ENCODE measurements around the gene GLI3. TPM values are rescaled to one million over a fixed set of nuclear protein-coding genes. Genes with fewer than 3 reads are reported as not detected.
A peak's percentile ranks its signal among the peaks of the same experiment; 100 is the strongest.

The GLI3 gene
- total and polyA plus RNA-seq, 2 of the 4 experiments (the other 2 are of a cell fraction) = 1.3 to 3.9 TPM

DNA sequence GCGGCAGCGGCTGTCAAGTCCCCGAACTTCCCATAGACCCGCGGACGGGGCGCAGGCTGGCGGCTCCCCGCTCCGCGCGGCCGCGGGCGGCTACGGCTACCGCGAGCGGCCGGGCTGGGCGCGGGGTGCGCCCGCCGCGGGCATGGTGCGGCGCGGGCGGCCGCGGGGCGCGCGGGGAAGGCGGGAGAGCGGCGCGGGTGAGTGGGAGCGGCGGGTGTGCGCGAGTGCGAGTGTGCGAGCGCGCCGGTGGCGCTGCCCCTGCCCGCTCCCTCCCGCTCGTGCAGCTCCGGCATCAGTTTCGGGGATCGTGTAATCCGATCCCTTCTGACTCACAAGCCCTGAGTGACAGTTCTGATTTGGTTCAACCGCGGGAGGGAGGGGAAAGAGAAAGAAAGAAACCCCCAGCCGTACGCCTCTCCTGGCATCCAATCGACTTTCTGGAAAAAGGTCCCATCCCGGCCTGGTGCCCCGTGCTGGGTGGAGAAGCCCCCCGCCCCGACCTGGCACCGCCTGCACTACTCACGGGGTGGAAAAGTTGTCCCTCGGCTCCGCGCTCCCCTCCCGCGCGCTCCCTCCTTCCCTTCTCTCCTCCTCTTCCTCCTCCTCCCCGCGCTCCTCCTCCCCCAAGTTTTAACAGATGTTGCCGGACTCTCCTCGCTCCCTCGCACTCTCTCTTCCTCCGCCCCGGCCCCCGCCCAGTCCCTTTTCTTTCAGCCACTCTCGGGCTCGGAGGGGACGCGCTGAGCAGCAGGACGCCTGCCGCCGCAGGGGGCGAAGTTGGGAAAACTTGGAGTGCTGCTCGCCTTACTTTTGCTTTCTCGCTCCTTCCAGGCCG, at the start of gene GLI3 (continued):
- TF ChIP-seq, protein P1, sequence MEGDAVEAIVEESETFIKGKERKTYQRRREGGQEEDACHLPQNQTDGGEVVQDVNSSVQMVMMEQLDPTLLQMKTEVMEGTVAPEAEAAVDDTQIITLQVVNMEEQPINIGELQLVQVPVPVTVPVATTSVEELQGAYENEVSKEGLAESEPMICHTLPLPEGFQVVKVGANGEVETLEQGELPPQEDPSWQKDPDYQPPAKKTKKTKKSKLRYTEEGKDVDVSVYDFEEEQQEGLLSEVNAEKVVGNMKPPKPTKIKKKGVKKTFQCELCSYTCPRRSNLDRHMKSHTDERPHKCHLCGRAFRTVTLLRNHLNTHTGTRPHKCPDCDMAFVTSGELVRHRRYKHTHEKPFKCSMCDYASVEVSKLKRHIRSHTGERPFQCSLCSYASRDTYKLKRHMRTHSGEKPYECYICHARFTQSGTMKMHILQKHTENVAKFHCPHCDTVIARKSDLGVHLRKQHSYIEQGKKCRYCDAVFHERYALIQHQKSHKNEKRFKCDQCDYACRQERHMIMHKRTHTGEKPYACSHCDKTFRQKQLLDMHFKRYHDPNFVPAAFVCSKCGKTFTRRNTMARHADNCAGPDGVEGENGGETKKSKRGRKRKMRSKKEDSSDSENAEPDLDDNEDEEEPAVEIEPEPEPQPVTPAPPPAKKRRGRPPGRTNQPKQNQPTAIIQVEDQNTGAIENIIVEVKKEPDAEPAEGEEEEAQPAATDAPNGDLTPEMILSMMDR (conservative IDR thresholded peaks at IDR 0.05; ENCODE audit: low read depth, low read length) = peak; percentile 36; the same call in 1 of the 2 replicates
- TF ChIP-seq NFE2L2 (IDR thresholded peaks at IDR 0.05; ENCODE audit: low read depth, low read length) = no peak

DNA sequence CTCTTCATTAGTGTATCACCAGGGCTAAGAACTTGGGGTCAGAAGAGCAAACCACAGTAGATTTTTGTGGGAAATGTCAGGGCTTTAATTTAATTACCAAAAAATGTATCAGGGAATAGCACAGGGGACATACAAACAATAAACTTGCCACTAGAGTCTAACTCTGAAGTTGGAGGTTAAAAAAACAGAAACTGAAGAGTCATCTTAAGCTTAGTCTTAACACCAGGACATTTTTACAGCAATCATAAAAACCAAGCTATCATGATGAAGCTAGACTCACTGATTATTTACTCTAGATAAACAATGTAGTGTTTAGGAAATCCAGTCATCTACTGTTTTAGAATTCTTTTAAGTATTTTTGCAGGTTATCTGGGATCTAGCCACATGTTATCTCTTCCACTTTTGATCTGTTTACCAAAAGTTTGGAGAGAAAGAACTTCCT, 48.4 kb upstream of the GLI3 start:
- BruUV-seq (replicated peaks) = no TSS peak
- no peak overlapping the region for H4K91ac ChIP-seq (ENCODE audit: insufficient read depth, low read depth, low read length)
- H2BK120ac ChIP-seq (ENCODE audit: low read depth, low read length) = no peak overlapping the region
- peaks cover 26% of the 10 kb centered on the region for H3K27me3 ChIP-seq (ENCODE audit: control insufficient read depth, insufficient read depth, low read length)
- DNase-seq (no peak), ATAC-seq (ENCODE audit: low read depth) (peak; percentile 32)
- no peak overlapping the region for H3K4me2 ChIP-seq (ENCODE audit: low read depth, low read length)
- H3K36me3 ChIP-seq (ENCODE audit: control insufficient read depth, insufficient read depth, low read length) = no peaks in the 10 kb centered on the region
- H2AFZ ChIP-seq (replicated peaks; ENCODE audit: low read length, poor library complexity) = no peak overlapping the region
- no peak overlapping the region for H3K4me3 ChIP-seq (ENCODE audit: insufficient read depth, low read depth, low read length)
- no peak overlapping the region for H3K56ac ChIP-seq (ENCODE audit: extremely low read depth, insufficient read depth, low read length)
- H2AK5ac ChIP-seq (ENCODE audit: low read depth, low read length) = no peak overlapping the region
- dilution Hi-C loops (cut with HindIII; ENCODE audit: low sequenced_read_pairs, unreplicated experiment) (no loop called here), intact Hi-C loops (cut with micrococcal nuclease) (no loop called here), in situ Hi-C loops (cut with MboI; ENCODE audit: low sequenced_read_pairs) (no loop called here)
- no peak overlapping the region for H3K4ac ChIP-seq (ENCODE audit: low read depth, low read length)
- H3K79me1 ChIP-seq (ENCODE audit: low read depth in 1 of 2, low read length in 2 of 2) = no peaks in the 10 kb centered on the region
- H3K27ac ChIP-seq (ENCODE audit: insufficient read depth, low read length) = no peak overlapping the region
- H3K18ac ChIP-seq (ENCODE audit: low read depth, low read length) = no peak overlapping the region
- ChIA-PET POLR2A (ENCODE audit: unreplicated experiment) (no interaction called here), CTCF (interaction anchor here (1.0 to 1.1 kb wide), 2 partner anchors 12 kb away, joined by 3 to 4 read pairs; no protein-coding TSS in a partner anchor)
- H3K9me1 ChIP-seq (ENCODE audit: insufficient read depth, low read length) = no peaks in the 10 kb centered on the region
- no peak overlapping the region for H2BK5ac ChIP-seq (ENCODE audit: low read depth, low read length, poor library complexity, severe bottlenecking)
- TF ChIP-seq MXI1 (IDR thresholded peaks at IDR 0.05; ENCODE audit: borderline replicate concordance, low read depth, low read length) (no peak), FOS (IDR thresholded peaks at IDR 0.05; ENCODE audit: low read depth, low read length) (no peak), RFX5 (IDR thresholded peaks at IDR 0.05; ENCODE audit: low read depth, low read length) (no peak), SMC3 (IDR thresholded peaks at IDR 0.05; ENCODE audit: low read depth, low read length) (no peak), CHD1 (IDR thresholded peaks at IDR 0.05; ENCODE audit: low read depth, low read length) (no peak), CEBPB (IDR thresholded peaks at IDR 0.05; ENCODE audit: low read depth, low read length) (no peak), RCOR1 (IDR thresholded peaks at IDR 0.05; ENCODE audit: insufficient replicate concordance, low read length) (no peak), POLR2A (IDR thresholded peaks at IDR 0.05; ENCODE audit: low read depth, low read length) (no peak)
- TF ChIP-seq, protein P1 (conservative IDR thresholded peaks at IDR 0.05; ENCODE audit: low read depth, low read length) = no peak
- no peak overlapping the region for H4K8ac ChIP-seq (ENCODE audit: low read depth in 2 of 2, low read length in 2 of 2)
- no peaks in the 10 kb centered on the region for H3K4me1 ChIP-seq (ENCODE audit: control insufficient read depth, insufficient read depth, low read length)
- H4K20me1 ChIP-seq (ENCODE audit: insufficient read depth, low read length) = no peaks in the 10 kb centered on the region
- H2BK15ac ChIP-seq (ENCODE audit: low read depth, low read length) = no peak overlapping the region
- no peak overlapping the region for H2BK20ac ChIP-seq (ENCODE audit: low read depth, low read length)
- no peak overlapping the region for H3K9ac ChIP-seq (ENCODE audit: low read depth, low read length)
- no peak overlapping the region for H3K14ac ChIP-seq (replicated peaks; ENCODE audit: low read depth, low read length)
- no peaks in the 10 kb centered on the region for H3K9me3 ChIP-seq (ENCODE audit: control insufficient read depth, insufficient read depth, low read length)
- no peak overlapping the region for H2AK9ac ChIP-seq (replicated peaks; ENCODE audit: low read depth, low read length, poor library complexity)
- no peak overlapping the region for H4K5ac ChIP-seq (ENCODE audit: low read depth, low read length)
- H3K23ac ChIP-seq (ENCODE audit: low read depth, low read length) = no peak overlapping the region

Data from IMR-90 (cell line).